Epithelial cell of proximal tubule (primary cell): Measurements from ENCODE around the gene SDC3. TPM values are rescaled to one million over a fixed set of nuclear protein-coding genes. Genes with fewer than 3 reads are reported as not detected.

Experiments
- DNase-seq: peaks from one replicate; pipeline ENCODE4 v3.0.0-alpha.2; 2011; ENCODE audit warnings: low read depth
- H3K4me3 ChIP-seq: 2 replicates; pipeline ENCODE4 v1.5.1; 2011; ENCODE audit warnings: low read depth, mild to moderate bottlenecking, low read length
- CTCF ChIP-seq: conservative IDR thresholded peaks from 2 replicates; pipeline ENCODE4 v1.5.1; 2012; ENCODE audit warnings: low read depth, mild to moderate bottlenecking, low read length
- total RNA-seq: library from RNA; depleted of rRNA; stranded (reverse); fragments of >200 nt; gene quantifications from 2 replicates; pipeline ENCODE4 v1.2.3, GENCODE V29; 2015

Gene SDC3
- total RNA-seq, 1 donor from 2014 or later = 25.6 TPM

GRCh38 chr1:30892671-30893073, 15.9 kb downstream of the SDC3 start:
- TF ChIP-seq CTCF = no peak
- DNase-seq = no peak
- H3K4me3 ChIP-seq = no peak overlapping the region

- no peak overlapping the region for H3K4me3 ChIP-seq
- DNase-seq = no peak
- no peak for TF ChIP-seq CTCF
Measured at GRCh38 chr1:30891227-30891552, 17.4 kb downstream of the SDC3 start.

- H3K4me3 ChIP-seq = no peak overlapping the region
- no peak for TF ChIP-seq CTCF
- no peak for DNase-seq
Measured at GRCh38 chr1:30890502-30891226, 17.9 kb downstream of the SDC3 start.

GRCh38 chr1:30889511-30889910, 19.0 kb downstream of the SDC3 start:
- no peak overlapping the region for H3K4me3 ChIP-seq
- DNase-seq = no peak
- no peak for TF ChIP-seq CTCF

- no peak for TF ChIP-seq CTCF
- DNase-seq = no peak
- H3K4me3 ChIP-seq = no peak overlapping the region
Measured at GRCh38 chr1:30888975-30889374, 19.6 kb downstream of the SDC3 start.

- TF ChIP-seq CTCF = no peak
- no peak for DNase-seq
- no peak overlapping the region for H3K4me3 ChIP-seq
Measured at GRCh38 chr1:30888391-30888790, 20.2 kb downstream of the SDC3 start.
